Measurements from ENCODE around the gene DLX5.
A peak's percentile ranks its signal among the peaks of the same experiment; 100 is the strongest.
"Not testable (repeated sequence)": the region's sequence is repeated elsewhere in the genome, so short reads cannot be mapped to it uniquely, and the experiment has no call there.

Gene DLX5

GRCh38 chr7:97024209-97025129 lies at the start of gene DLX5:
Gene DLX5 (minus strand): TSS chr7:97024831. CDS start chr7:97024623, 208 bp downstream.
- no peak for DNase-seq (ENCODE audit: low spot score)

GRCh38 chr7:97072025-97072424 lies 47.4 kb upstream of the DLX5 start:
- in situ Hi-C loops (cut with MboI; ENCODE audit: low sequenced_read_pairs, unreplicated experiment); DNase-seq (ENCODE audit: low spot score): not testable (repeated sequence)

More at GRCh38 chr7:97024209-97025129, at the start of gene DLX5:
- in situ Hi-C loops (cut with MboI; ENCODE audit: low sequenced_read_pairs, unreplicated experiment): loop anchor here (25.0 kb wide), 3 partner anchors 612 to 1112 kb away; no protein-coding TSS in a partner anchor
- no peak for TF ChIP-seq CTCF (IDR thresholded peaks at IDR 0.05; ENCODE audit: borderline replicate concordance, control extremely low read depth, extremely low read depth, insufficient read depth, missing control alignments)

GRCh38 chr7:97064972-97065587 lies 40.4 kb upstream of the DLX5 start:
- in situ Hi-C loops (cut with MboI; ENCODE audit: low sequenced_read_pairs, unreplicated experiment): no loop called here
- TF ChIP-seq CTCF (IDR thresholded peaks at IDR 0.05; ENCODE audit: borderline replicate concordance, control extremely low read depth, extremely low read depth, insufficient read depth, missing control alignments): peak; percentile 50
- DNase-seq (ENCODE audit: low spot score): peak; percentile 67

GRCh38 chr7:97064020-97064419 lies 39.4 kb upstream of the DLX5 start:
- no peak for TF ChIP-seq CTCF (IDR thresholded peaks at IDR 0.05; ENCODE audit: borderline replicate concordance, control extremely low read depth, extremely low read depth, insufficient read depth, missing control alignments)
- in situ Hi-C loops (cut with MboI; ENCODE audit: low sequenced_read_pairs, unreplicated experiment): no loop called here
- no peak for DNase-seq (ENCODE audit: low spot score)

- no peak for TF ChIP-seq CTCF (IDR thresholded peaks at IDR 0.05; ENCODE audit: borderline replicate concordance, control extremely low read depth, extremely low read depth, insufficient read depth, missing control alignments)
- DNase-seq (ENCODE audit: low spot score): no peak
- in situ Hi-C loops (cut with MboI; ENCODE audit: low sequenced_read_pairs, unreplicated experiment): loop anchor here (25.0 kb wide), 3 partner anchors 631 to 1131 kb away; no protein-coding TSS in a partner anchor
Observed at GRCh38 chr7:97043281-97043680, 18.6 kb upstream of the DLX5 start.

- no peak for TF ChIP-seq CTCF (IDR thresholded peaks at IDR 0.05; ENCODE audit: borderline replicate concordance, control extremely low read depth, extremely low read depth, insufficient read depth, missing control alignments)
- in situ Hi-C loops (cut with MboI; ENCODE audit: low sequenced_read_pairs, unreplicated experiment): loop anchor here (25.0 kb wide), 3 partner anchors 627 to 1127 kb away; no protein-coding TSS in a partner anchor
- no peak for DNase-seq (ENCODE audit: low spot score)
Observed at GRCh38 chr7:97039374-97040065, 14.9 kb upstream of the DLX5 start.

GRCh38 chr7:97034213-97034852 lies 9.7 kb upstream of the DLX5 start:
- DNase-seq (ENCODE audit: low spot score): not testable (repeated sequence)
- in situ Hi-C loops (cut with MboI; ENCODE audit: low sequenced_read_pairs, unreplicated experiment): loop anchor here (25.0 kb wide), 3 partner anchors 622 to 1122 kb away; no protein-coding TSS in a partner anchor
